ENCODE data around the gene N4BP3. TPM values are rescaled to one million over a fixed set of nuclear protein-coding genes. Genes with fewer than 3 reads are reported as not detected.

The N4BP3 gene
- total RNA-seq, 2 donors from 2014 or later, result 0.07 TPM; not detected in 1

- Histone ChIP-seq H3K4me3 (no peak overlapping the region), H3K4me1 (ENCODE audit: control insufficient read depth in 1 of 2, low read depth in 2 of 2) (peaks cover 0 to 12% of the 10 kb centered on the region in 2 donors), H3K27me3 (replicated peaks; ENCODE audit: insufficient read depth) (no peaks in the 10 kb centered on the region), H3K27ac (no peak overlapping the region), H3K9me3 (no peaks in the 10 kb centered on the region), H3K36me3 (no peaks in the 10 kb centered on the region)
- TF ChIP-seq CTCF (IDR thresholded peaks at IDR 0.05), result no peak
- DNase-seq (ENCODE audit: low spot score) (no peak), ATAC-seq (ENCODE audit: insufficient number of reproducible peaks, low FRiP score, low read depth) (no peak)
These were observed 4.8 kb downstream of the N4BP3 start for GRCh38 chr5:178117923-178118701.

GRCh38 chr5:178119915-178120606 lies 6.7 kb downstream of the N4BP3 start:
- ATAC-seq (ENCODE audit: insufficient number of reproducible peaks, low FRiP score, low read depth) (no peak), DNase-seq (ENCODE audit: low spot score) (no peak)
- H3K4me3 ChIP-seq, result no peak overlapping the region
- no peaks in the 10 kb centered on the region for H3K27me3 ChIP-seq (replicated peaks; ENCODE audit: insufficient read depth)
- H3K27ac ChIP-seq, result no peak overlapping the region
- TF ChIP-seq CTCF (IDR thresholded peaks at IDR 0.05), result no peak
- no peaks in the 10 kb centered on the region for H3K36me3 ChIP-seq
- H3K4me1 ChIP-seq (ENCODE audit: control insufficient read depth in 1 of 2, low read depth in 2 of 2), result no peaks in the 10 kb centered on the region
- no peaks in the 10 kb centered on the region for H3K9me3 ChIP-seq

GRCh38 chr5:178120607-178121357 lies 7.5 kb downstream of the N4BP3 start:
- DNase-seq (ENCODE audit: low spot score), result no peak
- Histone ChIP-seq H3K36me3 (no peaks in the 10 kb centered on the region), H3K4me1 (ENCODE audit: control insufficient read depth in 1 of 2, low read depth in 2 of 2) (no peaks in the 10 kb centered on the region), H3K27me3 (replicated peaks; ENCODE audit: insufficient read depth) (no peaks in the 10 kb centered on the region), H3K9me3 (no peaks in the 10 kb centered on the region), H3K27ac (no peak overlapping the region), H3K4me3 (no peak overlapping the region)
- TF ChIP-seq CTCF (IDR thresholded peaks at IDR 0.05), result no peak
- ATAC-seq (ENCODE audit: insufficient number of reproducible peaks, low FRiP score, low read depth), result no peak

- no peak overlapping the region for H3K4me3 ChIP-seq
- no peak for ATAC-seq (ENCODE audit: insufficient number of reproducible peaks, low FRiP score, low read depth)
- no peaks in the 10 kb centered on the region for H3K27me3 ChIP-seq (replicated peaks; ENCODE audit: insufficient read depth)
- TF ChIP-seq CTCF (IDR thresholded peaks at IDR 0.05), result no peak
- no peak for DNase-seq (ENCODE audit: low spot score)
- H3K36me3 ChIP-seq, result no peaks in the 10 kb centered on the region
- H3K27ac ChIP-seq, result no peak overlapping the region
- no peaks in the 10 kb centered on the region for H3K9me3 ChIP-seq
- H3K4me1 ChIP-seq (ENCODE audit: control insufficient read depth in 1 of 2, low read depth in 2 of 2), result no peaks in the 10 kb centered on the region
These were observed 8.3 kb downstream of the N4BP3 start for GRCh38 chr5:178121391-178122276.
